HG03442 (cell line): ENCODE results near the gene SIGLEC9.

Experiments
- ATAC-seq: cut with Tn5 transposase; IDR thresholded peaks from one replicate; pipeline ENCODE4 v1.9.1; 2021; ENCODE audit warnings: mild to moderate bottlenecking, moderate library complexity; ENCODE audit not compliant: unreplicated experiment

SIGLEC9 gene

DNA sequence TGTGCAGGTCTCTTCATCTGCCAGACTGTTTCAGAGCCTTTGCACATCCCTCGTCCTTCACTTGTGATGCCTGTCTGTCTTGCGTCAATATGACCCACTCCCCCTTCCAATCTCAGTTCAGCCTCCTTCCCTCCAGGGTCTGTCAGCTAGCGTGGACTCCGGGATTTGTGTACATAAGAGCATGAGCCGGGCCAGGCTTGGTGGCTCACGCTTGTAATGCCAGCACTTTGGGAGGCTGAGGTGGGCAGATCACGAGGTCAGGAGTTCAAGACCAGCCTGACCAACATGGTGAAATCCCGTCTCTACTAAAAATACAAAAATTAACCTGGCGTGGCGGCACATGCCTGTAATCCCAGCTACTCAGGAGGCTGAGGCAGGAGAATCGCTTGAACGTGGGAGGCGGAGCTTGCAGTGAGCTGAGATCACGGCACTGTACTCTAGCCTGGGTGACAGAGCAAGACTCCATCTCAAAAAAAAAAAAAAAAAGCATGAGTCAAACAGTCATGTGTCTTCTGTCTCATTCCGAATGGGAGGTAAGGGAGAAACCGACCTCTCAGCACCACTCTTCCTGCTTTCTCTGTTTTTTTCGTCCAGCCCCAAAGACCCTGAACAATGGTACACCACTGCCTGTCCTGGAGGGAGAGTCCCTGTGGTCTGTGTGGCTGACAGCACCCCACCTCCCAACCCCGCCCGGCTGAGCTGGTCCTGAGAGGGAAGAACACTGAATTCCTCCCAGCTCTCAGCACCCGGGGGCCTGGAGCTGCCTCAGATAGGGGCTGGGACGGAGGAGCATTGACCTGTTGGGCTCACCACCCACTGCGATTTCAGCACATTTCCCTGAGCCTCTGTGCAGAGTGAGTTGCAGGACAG is 2.4 kb upstream of the SIGLEC9 start:
- ATAC-seq: no peak

DNA sequence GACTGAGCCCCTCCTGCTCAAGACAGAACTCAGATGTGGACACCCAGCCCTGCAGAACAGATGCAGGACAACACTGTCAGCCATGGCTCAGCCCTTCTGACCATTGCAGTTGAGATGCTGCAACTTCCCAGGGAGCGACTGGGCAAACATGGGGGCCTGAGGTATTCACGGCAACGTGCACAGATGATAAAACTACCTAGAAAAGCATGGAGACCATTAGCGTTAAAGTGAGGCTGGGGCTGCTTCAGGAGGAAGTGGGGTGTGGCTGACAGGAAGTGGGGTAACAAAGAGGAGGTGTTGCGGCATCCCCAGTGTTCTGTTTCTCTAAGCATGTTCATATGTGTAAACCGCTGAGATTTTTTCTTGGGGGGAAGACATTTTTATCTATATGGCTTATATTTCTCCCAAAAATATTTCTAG is 1.3 kb upstream of the SIGLEC9 start:
- ATAC-seq: no peak

DNA sequence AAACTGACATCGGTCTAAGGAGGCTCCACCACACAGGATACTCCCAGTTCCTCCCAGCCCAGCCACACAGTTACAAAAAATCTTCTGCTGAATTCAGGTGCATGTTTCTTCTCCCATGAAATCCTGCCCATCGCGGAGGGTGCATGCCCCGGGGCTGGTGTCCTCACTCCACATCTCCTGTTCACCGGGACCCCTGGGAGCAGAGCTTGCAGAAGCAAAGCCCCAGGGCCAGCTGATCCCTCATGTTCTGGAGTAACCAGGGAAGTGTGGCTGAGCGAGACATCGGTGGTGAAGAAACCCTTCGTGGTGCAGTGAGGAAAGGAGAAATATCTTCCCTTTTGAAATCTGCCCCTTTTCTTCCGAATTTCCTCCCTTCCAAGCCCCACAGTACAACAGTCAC is 904 bp upstream of the SIGLEC9 start:
- no peak for ATAC-seq

DNA sequence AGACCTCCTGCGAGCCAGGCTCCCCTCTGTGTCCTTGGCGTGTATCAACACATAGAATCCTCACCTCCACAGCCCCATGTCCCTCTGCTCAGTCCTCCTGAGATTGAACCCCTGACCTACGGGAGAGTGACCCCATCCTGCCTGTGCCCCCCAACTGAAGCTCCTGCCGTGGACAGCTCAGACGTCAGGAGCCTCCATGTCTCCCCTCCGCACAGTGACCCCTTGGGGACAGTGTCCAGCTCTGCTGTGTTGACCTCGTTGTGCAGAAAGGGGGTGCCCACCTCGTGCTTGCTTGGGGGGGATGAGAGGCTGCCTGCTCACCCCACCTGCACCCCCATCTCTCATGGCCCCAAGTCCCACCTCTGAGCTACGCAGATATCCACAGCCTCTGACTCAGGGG is 490 bp upstream of the SIGLEC9 start:
- no peak for ATAC-seq

DNA sequence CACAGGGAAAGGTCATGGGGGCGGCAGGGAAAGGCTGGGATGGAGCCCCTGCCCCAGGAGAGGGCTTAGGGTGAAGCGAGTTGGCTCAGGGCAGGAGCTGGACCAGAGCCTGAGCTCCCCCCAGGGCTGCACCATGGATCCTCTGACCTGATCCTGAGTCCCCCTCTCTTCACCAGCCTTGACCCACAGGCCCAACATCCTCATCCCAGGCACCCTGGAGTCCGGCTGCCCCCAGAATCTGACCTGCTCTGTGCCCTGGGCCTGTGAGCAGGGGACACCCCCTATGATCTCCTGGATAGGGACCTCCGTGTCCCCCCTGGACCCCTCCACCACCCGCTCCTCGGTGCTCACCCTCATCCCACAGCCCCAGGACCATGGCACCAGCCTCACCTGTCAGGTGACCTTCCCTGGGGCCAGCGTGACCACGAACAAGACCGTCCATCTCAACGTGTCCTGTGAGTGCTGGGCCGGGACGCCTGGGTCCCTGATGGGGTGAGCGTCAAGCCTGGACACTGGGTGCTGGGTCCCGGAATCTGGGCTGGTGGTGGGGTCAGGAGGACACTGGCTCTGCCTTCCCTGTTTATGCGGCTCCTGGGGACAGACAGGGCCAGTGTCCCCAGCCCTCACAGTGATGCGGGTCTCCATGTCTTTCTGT is 842 bp downstream of the SIGLEC9 start:
- no peak for ATAC-seq

DNA sequence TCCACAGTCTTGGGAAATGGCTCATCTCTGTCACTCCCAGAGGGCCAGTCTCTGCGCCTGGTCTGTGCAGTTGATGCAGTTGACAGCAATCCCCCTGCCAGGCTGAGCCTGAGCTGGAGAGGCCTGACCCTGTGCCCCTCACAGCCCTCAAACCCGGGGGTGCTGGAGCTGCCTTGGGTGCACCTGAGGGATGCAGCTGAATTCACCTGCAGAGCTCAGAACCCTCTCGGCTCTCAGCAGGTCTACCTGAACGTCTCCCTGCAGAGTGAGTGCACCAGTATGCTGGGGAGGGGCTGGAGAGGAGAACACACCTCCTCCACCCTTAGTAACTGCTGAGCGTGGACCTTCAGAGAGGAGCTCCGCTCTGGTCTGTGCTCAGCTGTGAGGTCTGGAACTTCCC is 2.3 kb downstream of the SIGLEC9 start:
- ATAC-seq: no peak

DNA sequence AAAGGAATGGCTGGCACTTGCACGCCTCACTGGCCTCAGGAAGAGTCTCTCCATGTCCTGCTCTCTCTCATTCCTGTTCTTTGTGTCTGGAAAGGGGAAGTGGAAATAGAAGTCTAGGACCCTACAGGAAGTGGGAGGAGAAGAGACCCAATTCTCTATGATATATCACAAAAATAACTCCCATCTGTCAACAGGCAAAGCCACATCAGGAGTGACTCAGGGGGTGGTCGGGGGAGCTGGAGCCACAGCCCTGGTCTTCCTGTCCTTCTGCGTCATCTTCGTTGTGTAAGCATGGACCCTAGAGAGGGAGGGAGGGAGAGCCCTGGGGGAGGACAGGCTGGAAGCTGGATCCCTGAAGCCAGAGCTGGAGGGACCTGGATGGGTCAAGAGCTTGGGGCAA is 3.0 kb downstream of the SIGLEC9 start:
- no peak for ATAC-seq

DNA sequence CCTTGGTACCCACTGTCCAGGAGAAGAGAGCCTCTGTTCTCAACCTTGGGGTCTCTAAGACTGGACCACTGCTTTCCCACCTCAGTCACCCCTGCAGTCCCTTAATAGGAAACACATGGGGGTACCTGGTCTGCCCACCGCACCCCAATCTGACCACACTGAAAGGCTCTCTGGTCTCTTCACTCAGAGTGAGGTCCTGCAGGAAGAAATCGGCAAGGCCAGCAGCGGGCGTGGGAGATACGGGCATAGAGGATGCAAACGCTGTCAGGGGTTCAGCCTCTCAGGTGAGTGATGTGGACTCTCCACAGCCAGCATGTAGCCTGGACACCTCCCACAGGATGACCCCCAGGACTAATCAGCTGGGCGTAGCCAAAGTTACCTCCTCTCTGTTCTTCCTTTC is 3.5 kb downstream of the SIGLEC9 start:
- no peak for ATAC-seq

DNA sequence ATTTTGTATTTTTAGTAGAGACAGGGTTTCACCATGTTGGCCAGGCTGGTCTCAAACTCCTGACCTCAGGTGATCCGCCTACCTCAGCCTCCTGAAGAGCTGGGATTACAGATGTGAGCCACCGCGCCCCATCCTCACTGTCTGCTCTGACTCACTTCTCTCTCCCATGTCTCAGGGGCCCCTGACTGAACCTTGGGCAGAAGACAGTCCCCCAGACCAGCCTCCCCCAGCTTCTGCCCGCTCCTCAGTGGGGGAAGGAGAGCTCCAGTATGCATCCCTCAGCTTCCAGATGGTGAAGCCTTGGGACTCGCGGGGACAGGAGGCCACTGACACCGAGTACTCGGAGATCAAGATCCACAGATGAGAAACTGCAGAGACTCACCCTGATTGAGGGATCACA is 5.0 kb downstream of the SIGLEC9 start:
- ATAC-seq: no peak

DNA sequence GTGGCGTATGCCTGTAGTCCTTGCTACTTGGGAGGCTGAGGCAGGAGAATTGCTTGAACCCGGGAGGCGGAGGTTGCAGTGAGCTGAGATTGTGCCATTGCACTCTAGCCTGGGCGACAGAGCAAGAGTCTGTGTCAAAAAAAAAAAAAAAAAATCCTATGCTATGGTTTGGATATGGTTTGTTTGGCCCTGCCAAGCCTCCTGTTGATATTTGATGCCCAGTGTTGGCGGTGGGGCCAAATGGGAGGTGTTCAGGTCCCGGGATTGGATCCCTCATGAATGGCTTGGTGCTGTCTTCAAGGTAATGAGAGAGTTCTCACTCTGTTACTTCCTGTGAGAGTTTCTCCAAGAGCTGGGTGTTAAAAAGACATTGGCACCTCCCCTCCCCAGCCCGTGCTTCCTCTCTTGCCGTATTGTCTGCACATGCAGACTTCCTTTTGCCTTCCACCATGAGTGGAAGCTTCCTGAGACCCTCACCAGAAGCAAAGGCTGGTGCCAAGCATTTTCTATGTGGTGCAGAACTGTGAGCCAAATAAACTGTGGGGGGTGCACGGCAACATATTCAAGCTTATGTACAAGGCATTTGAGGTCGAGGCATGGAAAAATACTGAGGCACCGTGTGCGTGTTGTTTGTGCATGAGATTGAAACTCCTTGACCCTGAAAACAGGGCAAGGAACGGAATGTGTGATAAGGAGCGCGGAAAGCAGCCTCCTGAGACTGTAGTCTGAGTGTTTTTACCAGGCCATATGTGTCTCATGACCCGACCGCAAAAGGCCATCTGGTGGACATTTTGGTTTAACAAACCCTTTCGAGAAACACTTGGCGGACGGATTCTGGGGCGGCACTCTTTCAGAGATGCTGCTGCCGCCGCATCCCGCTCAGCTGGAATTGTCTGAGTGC is 7.3 kb downstream of the SIGLEC9 start:
- ATAC-seq: no peak

DNA sequence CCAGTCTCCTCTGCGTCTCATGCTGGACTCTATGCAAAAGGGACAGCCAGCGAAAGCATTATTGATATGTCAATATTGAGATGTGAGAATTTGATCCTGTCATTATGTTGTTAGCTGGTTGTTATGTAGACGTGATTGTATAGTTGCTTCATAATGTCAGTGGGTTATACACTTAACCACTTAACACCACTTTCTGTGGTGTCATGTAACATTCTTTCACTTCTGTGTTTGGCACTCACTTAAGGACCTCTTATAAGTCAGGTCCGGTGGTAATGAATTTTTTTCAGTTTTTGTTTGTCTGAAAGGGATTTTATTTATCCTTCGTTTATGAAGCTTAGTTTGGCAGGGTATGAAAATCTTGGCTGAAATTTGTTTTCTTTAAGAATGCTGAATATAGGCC is 10.3 kb downstream of the SIGLEC9 start:
- ATAC-seq: no peak

DNA sequence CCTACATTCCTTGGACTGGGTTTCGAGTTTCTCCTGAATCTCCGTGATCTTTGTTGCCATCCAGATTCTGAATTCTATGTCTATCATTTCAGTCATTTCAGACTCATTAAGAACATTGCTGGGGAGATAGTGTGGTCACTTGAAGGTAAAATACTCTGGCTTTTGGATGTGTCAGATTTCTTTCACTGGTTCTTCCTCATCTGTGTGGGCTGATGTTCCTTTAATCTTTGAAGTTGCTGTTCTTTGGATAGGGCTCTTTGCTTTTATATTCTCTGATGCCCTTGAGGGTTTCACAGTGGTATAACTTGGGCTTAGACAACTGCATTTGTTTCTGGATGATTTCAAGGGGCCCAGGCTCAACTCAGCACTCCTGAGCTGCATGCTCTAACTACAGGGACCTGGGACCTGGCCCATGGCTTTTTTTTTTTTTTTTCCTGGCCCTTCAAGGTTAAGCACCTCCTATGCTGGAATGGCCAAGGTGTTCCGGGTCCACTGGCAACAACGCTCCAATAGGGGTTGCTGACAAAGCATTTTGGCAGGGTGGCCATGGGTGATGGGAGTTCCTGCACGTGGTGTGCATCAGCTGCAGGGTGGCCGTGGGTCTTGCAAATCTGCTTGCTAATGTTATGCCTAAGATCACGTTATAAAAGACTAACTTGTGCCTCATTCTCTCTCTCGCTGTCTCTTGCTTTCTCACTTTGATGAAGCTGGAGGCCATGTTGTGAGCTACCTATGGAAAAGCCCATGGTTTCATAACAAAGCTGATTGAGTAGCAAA is 11.5 kb downstream of the SIGLEC9 start:
- ATAC-seq: no peak

DNA sequence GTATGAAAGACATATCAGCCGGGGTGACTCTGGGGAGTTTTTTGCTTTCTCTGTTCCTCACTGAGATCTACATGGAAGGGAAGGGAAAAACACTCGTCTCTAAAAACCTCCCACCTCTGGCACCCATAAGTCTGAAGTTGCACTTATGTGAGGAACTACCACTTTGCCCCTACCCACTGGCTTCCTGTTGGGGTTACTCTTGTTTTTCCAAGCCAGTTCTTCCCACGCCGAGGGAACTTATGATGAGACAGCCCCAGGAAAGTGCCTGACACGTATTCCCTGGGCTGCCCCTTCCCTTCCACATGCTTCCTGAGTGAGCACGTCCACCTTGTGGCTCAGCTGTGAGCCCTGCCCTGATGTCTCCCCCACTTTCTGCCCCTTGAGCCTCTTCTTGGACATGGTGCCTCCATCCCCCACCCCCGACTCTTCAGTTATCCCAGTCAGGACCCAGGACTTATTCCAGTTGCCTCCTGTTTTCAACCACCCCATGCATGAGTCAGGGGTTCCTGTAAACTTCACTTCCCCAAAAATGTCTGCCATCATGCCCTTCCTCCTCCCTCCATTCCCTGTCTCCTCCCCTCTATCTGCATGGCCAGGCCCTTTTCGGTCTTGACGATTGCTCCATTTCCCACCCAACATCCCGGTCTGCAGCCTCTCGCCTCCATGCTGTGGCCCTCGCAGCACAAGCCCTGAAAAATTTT is 12.3 kb downstream of the SIGLEC9 start:
- no peak for ATAC-seq

DNA sequence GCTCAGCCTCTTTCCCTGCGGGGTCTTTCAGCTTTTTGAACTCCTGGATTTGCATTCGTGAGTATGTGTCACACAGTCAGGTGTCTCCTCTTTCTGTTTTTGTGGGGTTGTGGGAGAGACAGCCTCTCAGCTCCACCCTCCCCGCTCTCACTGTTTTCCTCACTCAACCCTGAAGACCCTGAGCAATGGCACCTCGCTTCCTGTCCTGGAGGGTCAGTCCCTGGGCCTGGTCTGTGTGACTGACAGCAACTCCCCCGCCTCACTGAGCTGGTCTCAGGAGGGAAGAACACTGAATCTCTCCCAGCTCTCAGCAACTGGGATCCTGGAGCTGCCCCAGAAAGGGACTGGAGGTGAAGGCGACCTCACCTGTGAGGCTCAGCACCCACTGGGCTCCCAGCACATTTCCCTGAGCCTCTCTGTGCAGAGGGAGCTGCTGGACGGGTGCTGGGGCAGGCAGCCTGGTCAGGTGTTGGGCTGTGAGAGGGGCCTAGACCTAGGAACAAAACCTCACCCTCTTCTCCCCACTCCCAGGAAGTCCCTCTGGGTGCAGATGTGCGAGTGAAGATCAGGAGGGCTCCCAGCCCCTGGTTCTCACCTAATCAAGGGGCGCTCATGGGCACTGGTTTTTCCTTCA is 13.2 kb downstream of the SIGLEC9 start:
- no peak for ATAC-seq

DNA sequence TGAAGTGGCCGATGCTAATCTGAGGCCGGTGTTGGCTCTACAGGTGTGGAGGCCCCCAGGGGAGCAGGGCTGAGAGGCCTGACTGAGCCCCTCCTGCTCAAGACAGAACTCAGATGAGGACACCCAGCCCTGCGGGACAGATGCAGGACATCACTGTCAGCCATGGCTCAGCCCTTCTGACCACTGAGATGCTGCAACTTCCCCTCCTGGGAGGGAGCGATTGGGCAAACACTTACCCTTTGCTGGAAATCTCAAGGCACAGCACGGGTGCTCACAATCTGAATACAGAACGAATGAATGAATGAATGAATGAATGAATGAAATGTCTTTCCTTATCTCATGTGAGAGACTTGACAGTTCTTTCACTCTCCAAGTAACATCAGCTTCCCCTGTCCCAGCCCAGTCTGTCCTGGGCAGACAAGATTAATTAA is 13.9 kb downstream of the SIGLEC9 start:
- no peak for ATAC-seq

DNA sequence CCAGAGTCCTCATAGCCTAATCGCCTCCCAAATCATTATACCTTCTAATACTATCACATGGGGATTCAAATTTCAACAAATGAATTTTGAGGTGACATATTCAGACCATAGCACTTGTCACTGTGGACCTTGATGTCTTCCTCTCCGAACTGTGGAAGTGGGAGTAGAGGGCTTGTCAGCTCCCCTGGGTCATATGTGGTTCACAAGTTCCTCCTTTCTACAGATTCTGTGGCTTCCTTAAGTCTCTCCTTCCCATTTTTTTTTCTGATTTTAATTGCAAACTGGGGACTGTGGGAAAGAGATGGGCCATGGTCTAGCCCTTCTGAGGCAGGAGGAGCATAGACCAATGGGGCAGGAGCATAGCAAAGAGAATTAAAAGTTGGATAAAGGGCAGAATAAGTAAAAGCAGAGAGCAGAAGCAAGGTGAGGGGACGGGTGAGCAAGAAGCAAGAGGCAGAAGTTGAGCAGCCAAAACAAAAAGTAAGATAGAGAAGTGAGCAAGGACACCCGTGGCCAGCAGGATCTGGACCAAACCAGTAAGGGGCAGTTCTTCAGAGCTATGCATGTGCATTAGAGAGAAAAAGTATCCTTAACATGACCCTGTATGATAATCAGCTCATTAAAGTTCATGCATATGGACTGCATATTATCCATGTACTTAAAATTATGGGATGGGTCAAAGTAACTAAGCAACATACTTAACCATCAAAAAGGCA is 14.8 kb downstream of the SIGLEC9 start:
- no peak for ATAC-seq

DNA sequence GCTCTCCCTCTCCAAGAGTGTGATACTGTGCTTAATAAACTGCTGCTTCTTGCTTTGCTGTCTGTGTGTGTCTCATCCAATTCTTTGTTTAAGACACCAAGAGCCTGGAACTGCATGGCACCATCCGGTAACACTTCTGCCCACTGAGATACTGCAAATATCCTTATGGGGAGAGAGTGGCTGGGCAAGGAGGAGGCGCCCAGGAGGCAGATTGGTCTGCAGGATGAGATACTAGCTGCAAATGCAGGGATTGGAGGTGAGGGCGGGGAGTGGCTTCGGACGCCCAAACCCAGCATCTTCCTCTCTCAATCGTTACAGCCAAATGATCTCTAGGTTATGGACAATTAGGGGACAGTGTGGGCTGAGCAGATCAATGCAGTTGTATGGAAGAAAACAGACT is 15.7 kb downstream of the SIGLEC9 start:
- ATAC-seq: no peak

DNA sequence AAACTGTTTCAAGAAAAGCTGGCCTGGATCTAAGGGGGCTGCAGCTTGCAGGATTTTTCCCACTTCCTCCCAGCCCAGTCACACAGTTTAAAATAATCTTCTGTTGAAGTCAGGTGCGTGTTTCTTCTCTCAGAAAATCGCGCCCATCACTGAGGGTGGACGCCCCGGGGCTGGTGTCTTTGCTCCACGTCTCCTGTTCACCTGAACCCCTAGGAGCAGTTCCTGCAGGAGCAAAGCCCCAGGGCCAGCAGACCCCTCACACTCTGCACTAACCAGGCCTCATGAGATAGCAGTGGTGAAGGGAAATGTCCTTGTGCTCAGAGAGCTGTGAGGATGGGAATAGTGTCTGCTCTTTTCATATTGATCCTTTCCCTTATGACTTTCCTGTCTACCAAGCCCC is 16.5 kb downstream of the SIGLEC9 start:
- ATAC-seq: no peak

DNA sequence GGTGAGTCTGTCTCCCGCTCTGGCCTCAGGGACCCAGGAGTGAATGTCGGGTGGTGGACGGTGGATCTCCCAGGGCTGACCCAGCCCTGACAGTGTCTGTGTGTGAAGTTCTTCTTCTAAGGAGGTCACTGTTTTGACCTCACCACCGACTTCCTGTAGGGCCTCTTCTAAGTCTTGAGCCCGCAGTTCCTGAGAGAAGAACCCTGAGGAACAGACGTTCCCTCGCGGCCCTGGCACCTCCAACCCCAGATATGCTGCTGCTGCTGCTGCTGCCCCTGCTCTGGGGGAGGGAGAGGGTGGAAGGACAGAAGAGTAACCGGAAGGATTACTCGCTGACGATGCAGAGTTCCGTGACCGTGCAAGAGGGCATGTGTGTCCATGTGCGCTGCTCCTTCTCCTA is 17.4 kb downstream of the SIGLEC9 start, which contains the start of gene SIGLEC7:
Gene SIGLEC7 (plus strand): TSS at position 183 of the 400 bp plus-strand sequence. CDS start 69 bp downstream, at position 252.
- no peak for ATAC-seq
